ENCODE measurements around the gene MVK.

GRCh38 chr12:109608793-109609192 is 35.2 kb downstream of the MVK start:
- no peak for TF ChIP-seq CTCF (IDR thresholded peaks at IDR 0.05; ENCODE audit: insufficient read depth, low read length, poor library complexity, severe bottlenecking)
- no peak for TF ChIP-seq EZH2phosphoT487 (conservative IDR thresholded peaks at IDR 0.05; ENCODE audit: low read length)
